GM12874 (cell line): ENCODE measurements around the gene MLLT1.

ENCODE experiments used
- TF ChIP-seq, protein P1 (sequence below): IDR thresholded peaks from 2 replicates; pipeline ENCODE4 v1.5.1; 2011; ENCODE audit warnings: low read depth, mild to moderate bottlenecking, control low read depth, low read length, moderate library complexity; ENCODE audit not compliant: insufficient read depth

MLLT1 gene

DNA sequence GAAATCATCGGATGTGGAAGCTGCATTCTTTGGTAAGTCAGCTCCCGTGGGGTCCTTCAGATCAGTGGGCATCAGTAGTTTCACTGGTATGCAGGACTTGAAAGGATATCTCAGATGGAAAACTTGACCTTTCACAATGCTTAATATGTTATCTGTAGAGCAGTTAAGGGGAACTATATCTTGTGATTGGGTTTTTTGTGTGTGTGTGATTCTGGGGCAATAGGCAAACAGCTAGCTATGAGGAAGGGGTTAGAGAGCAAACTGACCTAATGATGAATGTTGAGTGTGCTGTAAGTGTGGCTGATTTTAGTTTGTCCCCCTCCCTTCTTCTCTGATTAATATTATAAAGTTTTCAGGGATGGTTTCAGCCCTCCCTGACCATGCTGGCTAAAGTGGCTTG lies 91.0 kb downstream of the MLLT1 start:
- TF ChIP-seq, protein P1, sequence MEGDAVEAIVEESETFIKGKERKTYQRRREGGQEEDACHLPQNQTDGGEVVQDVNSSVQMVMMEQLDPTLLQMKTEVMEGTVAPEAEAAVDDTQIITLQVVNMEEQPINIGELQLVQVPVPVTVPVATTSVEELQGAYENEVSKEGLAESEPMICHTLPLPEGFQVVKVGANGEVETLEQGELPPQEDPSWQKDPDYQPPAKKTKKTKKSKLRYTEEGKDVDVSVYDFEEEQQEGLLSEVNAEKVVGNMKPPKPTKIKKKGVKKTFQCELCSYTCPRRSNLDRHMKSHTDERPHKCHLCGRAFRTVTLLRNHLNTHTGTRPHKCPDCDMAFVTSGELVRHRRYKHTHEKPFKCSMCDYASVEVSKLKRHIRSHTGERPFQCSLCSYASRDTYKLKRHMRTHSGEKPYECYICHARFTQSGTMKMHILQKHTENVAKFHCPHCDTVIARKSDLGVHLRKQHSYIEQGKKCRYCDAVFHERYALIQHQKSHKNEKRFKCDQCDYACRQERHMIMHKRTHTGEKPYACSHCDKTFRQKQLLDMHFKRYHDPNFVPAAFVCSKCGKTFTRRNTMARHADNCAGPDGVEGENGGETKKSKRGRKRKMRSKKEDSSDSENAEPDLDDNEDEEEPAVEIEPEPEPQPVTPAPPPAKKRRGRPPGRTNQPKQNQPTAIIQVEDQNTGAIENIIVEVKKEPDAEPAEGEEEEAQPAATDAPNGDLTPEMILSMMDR = no peak

DNA sequence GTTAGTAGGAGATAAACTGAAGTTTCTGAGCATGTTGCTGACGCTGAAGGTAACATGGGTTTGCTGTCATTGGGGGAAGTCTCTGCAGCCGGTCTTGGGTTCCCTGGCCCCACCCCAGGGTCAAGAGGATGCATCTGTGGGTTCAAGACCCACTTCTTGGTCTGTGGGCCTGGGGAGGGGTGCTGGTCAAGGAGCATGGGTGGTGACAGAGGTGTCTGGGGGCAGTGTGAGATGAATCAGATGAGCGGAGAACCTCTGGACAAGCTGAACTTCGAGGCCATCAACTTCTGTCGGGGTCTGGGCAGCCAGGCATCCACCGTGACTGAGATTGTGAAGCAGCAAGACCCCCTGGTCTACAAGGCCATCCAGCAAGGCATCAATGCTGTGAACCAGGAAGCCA lies 92.4 kb downstream of the MLLT1 start:
- TF ChIP-seq, protein P1 = no peak

DNA sequence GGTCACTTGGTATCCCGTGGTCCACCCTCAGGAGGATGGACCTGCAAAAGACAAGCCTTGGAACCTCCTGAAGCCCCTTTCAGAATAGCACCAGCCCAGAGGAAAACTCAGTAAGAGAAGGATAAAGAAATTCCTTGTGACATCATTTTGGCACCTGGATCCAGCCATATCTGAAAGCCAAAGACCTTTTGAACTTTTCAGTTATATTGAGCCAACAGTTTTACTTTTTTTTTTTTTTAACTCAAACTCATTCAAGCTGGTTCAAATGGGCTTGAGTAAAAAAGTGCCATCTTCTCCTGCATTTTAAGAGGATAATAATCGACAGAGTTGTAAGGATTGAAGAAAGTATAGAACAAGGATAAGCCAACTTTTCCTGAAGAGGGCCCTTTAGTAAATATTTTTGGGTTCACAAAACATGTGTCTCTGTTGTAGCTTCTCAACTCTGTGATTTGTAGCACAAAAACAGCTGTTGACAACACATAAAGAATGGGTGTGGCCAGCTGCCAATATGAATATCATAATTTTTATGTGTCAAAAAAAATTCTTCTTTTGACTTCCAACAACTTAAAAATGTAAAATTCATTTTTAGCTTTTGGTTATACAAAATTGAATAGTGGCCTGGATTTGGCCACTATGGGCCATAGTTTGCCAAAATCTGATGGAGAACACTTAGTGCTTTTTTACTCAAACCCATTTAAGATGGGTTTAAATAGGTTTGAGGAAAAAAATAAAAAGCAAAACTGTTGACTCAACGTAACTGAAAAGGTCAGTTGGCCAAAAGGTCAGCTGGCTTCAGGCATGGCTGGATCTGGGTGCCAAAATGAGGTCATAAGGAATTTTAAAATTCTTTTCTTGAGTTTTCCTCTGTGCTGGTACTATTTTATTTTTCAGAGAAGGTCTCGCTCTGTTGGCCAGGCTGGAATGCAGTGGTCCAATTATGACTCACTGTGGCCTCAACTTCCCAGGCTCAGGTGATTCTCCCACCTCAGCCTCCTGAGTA lies 93.6 kb downstream of the MLLT1 start:
- TF ChIP-seq, protein P1 = no peak

DNA sequence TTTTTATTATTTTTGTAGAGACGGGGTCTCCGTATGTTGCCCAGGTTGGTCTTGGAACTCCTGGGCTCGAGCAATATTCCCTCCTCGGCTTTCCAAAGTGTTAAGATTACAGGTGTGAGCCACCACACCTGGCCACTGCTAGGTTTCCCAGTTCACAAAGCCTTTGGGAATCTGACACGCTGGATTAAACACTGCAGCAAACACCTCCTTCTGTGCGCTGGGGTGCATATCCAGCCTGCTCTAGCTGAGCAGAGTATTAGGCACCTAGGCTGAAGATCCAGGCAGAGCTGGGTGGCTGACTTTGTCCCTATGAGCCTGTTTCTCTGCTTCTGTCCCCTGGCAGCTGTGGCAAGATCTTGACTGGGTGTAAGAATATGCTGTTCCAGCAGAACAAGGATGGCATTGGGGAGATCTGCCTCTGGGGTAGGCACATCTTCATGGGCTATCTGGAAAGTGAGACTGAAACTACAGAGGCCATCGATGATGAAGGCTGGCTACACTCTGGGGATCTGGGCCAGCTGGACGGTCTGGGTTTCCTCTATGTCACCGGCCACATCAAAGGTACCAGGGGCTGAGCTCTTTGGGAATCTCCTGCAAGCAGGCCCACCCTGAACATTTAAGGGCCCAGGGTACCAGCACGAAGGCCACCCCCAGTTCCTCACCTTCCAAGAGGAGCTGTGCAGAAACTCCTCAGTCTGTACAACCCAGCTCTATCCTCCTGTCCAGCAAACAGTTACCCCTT lies 94.5 kb downstream of the MLLT1 start:
- TF ChIP-seq, protein P1 = no peak

DNA sequence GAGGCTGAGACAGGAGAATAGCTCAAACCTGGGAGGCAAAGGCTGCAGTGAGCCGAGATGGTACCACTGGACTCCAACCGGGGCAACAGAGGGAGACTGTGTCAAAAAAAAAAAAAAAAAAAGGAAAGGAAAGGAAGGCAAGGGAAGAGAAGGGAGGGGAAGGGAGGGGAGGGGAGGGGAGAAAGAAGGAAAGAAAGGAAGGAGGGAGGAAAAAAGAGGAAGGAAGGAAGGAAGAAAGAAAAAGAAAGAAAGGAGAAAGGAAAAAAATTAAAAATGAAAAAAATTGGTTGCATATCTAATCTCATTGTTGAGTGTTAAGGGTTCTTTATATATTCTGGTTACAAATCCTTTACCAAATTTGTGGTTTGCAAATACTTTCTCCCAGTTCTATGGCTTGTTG lies 98.7 kb downstream of the MLLT1 start:
- TF ChIP-seq, protein P1 = no peak

DNA sequence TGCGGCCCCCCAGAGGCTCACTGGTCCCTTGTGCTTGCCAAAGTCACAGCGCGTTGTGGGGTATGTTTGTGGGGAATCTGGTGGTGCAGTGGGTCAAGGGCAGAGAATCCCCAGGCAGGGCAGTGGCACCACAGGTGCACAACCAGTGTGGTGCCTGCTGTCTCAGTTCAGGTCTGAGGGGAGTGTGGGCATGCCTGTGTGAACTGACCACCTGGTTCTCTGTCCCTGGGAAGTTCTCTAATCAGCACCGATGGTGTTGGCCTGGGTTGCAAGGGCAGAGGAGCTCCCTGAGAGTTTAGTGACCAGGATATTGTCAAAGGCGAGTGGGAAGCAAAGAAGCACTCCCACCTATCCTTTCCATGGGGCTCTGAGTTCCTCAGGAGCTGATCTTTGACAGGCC lies 106.6 kb downstream of the MLLT1 start:
- TF ChIP-seq, protein P1 = no peak
